22Rv1 (cell line): Measurements from ENCODE around the gene S100A12.

Experiments used
- CTCF ChIP-seq: fragments of 450-650 bp; IDR thresholded peaks from 2 replicates; pipeline ENCODE4 v1.5.1; 2017; ENCODE audit warnings: mild to moderate bottlenecking
- ZFX ChIP-seq: fragments of 450-650 bp; IDR thresholded peaks from 2 replicates; pipeline ENCODE4 v1.6.1; 2017; ENCODE audit warnings: antibody characterized with exemption, borderline replicate concordance

GRCh38 chr1:153350321-153350957, 25.0 kb downstream of the S100A12 start:
- TF ChIP-seq CTCF (no peak), ZFX (no peak)
